HG03469 (cell line): ENCODE measurements around the gene NRSN2.
"Not testable (repeated sequence)": the region's sequence is repeated elsewhere in the genome, so short reads cannot be mapped to it uniquely, and the experiment has no call there.

Experiments used
- ATAC-seq: cut with Tn5 transposase; IDR thresholded peaks from one replicate; pipeline ENCODE4 v1.9.1; 2021; ENCODE audit warnings: mild to moderate bottlenecking, moderate library complexity, moderate number of reproducible peaks; ENCODE audit not compliant: unreplicated experiment

Gene NRSN2

DNA sequence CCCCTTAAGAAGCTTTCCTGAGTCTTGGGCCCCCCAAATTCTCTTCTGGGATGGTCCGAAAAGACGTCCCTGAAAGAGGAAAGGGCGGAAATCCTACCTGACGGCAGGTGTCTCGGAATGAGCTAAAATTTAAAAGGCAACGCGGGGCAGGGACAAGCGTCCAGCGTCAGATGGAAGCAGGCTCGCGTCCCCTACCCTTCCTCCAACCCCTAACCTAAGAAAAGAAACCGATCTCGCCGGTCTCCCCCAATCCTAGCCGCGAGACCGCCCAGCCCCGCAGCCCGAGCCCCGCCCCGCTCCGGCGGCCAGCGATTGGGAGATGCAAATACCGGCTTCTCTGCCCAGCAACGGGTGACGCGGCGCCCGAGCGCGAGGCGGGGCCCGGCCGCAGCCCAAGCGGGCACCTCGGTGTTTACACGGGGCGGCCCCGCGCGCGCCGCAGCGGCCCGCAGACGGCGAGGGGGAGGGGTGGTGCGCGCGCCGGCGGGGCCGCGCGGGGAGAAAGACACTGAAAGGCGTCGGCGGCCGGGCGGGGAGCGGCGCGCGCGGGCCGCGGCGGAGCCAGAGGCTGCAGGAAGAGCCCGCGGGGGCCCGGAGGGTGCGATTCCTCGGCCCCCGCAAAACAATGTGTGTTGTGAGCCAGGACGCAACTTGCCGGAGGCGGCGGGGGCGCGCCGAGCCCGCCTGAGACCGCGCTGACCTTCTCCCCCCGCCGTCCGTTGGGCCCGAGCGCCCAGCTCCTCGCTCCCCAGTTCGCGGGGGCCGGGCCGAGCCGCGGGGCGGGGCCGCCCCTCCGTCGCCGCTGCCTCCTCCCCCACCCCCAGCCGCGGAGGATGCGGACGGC, 21.6 kb upstream of the NRSN2 start, which contains the start of gene SOX12:
Gene SOX12 (plus strand): TSS at position 508 of the 844 bp plus-strand sequence. CDS start 373 bp downstream, outside the sequence.
- ATAC-seq = peak; percentile 56

- ATAC-seq = peak; percentile 0
Observed at GRCh38 chr20:325889-326644, 20.8 kb upstream of the NRSN2 start.

GRCh38 chr20:326645-327185, 20.2 kb upstream of the NRSN2 start:
- ATAC-seq = no peak

- no peak for ATAC-seq
Observed at GRCh38 chr20:327186-328026, 19.5 kb upstream of the NRSN2 start.

GRCh38 chr20:328027-328974, 18.6 kb upstream of the NRSN2 start:
- ATAC-seq = no peak

GRCh38 chr20:328975-329695, 17.8 kb upstream of the NRSN2 start:
- ATAC-seq = no peak

- ATAC-seq = no peak
Observed at GRCh38 chr20:329851-330232, 17.1 kb upstream of the NRSN2 start.

GRCh38 chr20:330233-331149, 16.4 kb upstream of the NRSN2 start:
- ATAC-seq = peak; percentile 31

GRCh38 chr20:334578-334977, 12.3 kb upstream of the NRSN2 start:
- no peak for ATAC-seq

GRCh38 chr20:336040-336439, 10.9 kb upstream of the NRSN2 start:
- not testable (repeated sequence) for ATAC-seq

GRCh38 chr20:341682-342081, 5.2 kb upstream of the NRSN2 start:
- ATAC-seq = no peak

- ATAC-seq = no peak
Observed at GRCh38 chr20:343107-343506, 3.8 kb upstream of the NRSN2 start.

DNA sequence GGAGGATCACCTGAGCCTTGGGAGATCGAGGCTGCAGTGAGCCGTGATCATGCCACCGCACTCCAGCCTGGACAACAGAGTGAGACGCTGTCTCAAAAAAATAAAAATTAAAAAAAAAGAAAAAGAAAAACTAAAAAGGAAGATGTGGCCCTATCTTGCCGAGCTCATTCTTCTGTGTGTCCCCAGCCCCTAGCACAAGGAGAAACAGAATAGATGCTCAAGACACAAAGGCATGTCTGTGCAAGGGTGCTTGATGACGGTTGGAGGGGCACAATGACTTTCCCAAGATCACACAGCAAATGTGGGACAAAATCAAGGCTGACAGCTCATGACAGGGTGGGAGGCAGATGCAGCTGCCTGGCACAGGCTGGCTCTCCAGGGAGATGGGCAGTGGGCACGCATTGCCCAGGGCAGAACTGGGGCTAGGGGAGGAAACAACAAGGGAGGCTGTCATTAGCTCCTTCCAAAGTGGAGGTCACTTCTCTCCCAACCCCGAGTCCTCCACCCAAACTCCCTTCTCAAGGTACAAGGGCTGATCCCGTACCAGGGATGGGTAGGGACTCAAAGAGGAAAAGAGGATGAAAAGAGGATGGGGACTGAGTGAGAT, 775 bp upstream of the NRSN2 start:
- no peak for ATAC-seq

DNA sequence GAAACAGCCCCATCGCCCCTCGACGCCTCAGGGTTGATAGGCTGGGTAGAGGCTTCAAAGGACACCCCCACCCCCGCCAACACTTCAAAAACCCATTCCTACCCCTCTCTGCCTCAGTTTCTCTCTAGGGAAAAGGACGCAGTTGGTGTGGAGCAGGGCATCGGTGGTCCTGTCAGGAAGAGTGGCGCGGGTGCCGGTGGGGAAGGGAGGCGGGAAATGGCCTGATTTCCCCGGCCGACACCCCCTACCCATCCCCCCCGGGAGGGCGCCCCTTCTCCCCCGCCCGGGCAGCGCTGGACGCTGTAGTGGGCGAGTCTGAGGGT, 367 bp downstream of the NRSN2 start:
- no peak for ATAC-seq

- peak; percentile 46 for ATAC-seq
Observed at GRCh38 chr20:347640-348484, 951 bp downstream of the NRSN2 start.

DNA sequence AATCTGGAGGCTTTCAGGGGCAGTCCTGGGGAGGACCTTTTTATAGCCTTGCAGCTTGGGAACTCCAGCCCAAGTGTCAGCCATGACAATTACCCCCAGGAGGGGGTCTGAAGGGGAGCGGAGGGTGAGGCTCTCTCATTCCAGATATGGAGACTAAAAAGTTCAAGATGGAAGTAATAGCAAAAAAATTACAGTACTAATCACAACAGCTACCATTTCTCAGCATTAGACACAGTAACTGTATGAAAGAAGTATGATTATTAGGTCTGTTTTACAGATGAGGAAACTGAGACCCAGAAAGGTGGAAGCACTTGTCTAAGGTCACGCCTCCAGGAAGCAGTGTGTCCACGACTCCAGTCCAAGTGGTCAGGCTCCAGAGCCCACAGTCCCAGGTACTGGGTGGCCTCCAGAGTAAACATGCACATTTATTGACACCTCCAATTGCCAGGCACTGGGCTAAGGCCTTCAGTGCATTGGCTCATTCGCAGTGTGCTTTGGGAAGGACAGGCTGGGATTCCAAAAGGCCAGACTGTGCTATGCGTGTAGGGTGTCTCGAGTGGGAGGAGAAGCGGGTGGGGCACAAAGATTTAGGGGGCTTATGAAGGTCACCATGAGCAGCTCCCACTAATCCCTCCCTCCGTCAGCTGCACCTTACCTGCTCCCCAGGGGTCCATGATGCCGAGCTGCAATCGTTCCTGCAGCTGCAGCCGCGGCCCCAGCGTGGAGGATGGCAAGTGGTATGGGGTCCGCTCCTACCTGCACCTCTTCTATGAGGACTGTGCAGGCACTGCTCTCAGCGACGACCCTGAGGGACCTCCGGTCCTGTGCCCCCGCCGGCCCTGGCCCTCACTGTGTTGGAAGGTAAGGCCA, 2.3 kb downstream of the NRSN2 start:
- ATAC-seq = no peak
